Fibroblast of gingiva (primary cell): ENCODE results near the gene GOLGA8R.
"Not testable (repeated sequence)": the region's sequence is repeated elsewhere in the genome, so short reads cannot be mapped to it uniquely, and the experiment has no call there.

Source experiments
- DNase-seq: peaks from one replicate; pipeline ENCODE4 v3.0.0-alpha.2; 2011; ENCODE audit warnings: low read depth

GOLGA8R gene

GRCh38 chr15:30414160-30414559 is at the start of gene GOLGA8R:
TSS of gene GOLGA8R (minus strand) at chr15:30414260. CDS start at chr15:30414162, 98 bp downstream.
- not testable (repeated sequence) for DNase-seq

GRCh38 chr15:30463849-30464248 is 49.8 kb upstream of the GOLGA8R start:
- DNase-seq = not testable (repeated sequence)

- DNase-seq = not testable (repeated sequence)
Observed at GRCh38 chr15:30462176-30462575, 48.1 kb upstream of the GOLGA8R start.

- DNase-seq = not testable (repeated sequence)
Observed at GRCh38 chr15:30452702-30453101, 38.6 kb upstream of the GOLGA8R start.

- not testable (repeated sequence) for DNase-seq
Observed at GRCh38 chr15:30438348-30438747, 24.3 kb upstream of the GOLGA8R start.

GRCh38 chr15:30435878-30436277 is 21.8 kb upstream of the GOLGA8R start:
- not testable (repeated sequence) for DNase-seq

- not testable (repeated sequence) for DNase-seq
Observed at GRCh38 chr15:30420723-30421122, 6.7 kb upstream of the GOLGA8R start.

GRCh38 chr15:30407636-30408035 is 6.4 kb downstream of the GOLGA8R start:
- DNase-seq = not testable (repeated sequence)

GRCh38 chr15:30398988-30399387 is 15.1 kb downstream of the GOLGA8R start:
- not testable (repeated sequence) for DNase-seq

GRCh38 chr15:30393664-30393991 is 20.4 kb downstream of the GOLGA8R start:
- not testable (repeated sequence) for DNase-seq

- DNase-seq = not testable (repeated sequence)
Observed at GRCh38 chr15:30392766-30393663, 21.0 kb downstream of the GOLGA8R start, which contains the start of gene CHRFAM7A. TSS of gene CHRFAM7A (minus strand) at chr15:30393540. CDS start at chr15:30383351, 10,189 bp downstream.

- DNase-seq = not testable (repeated sequence)
Observed at GRCh38 chr15:30386318-30386887, 27.7 kb downstream of the GOLGA8R start.

- not testable (repeated sequence) for DNase-seq
Observed at GRCh38 chr15:30377082-30377413, 37.0 kb downstream of the GOLGA8R start.

- not testable (repeated sequence) for DNase-seq
Observed at GRCh38 chr15:30376375-30377081, 37.5 kb downstream of the GOLGA8R start.

- peak; percentile 2 for DNase-seq
Observed at GRCh38 chr15:30375872-30376271, 38.2 kb downstream of the GOLGA8R start.

- not testable (repeated sequence) for DNase-seq
Observed at GRCh38 chr15:30374862-30375261, 39.2 kb downstream of the GOLGA8R start.

GRCh38 chr15:30368271-30368670 is 45.8 kb downstream of the GOLGA8R start:
- DNase-seq = not testable (repeated sequence)

GRCh38 chr15:30367246-30367645 is 46.8 kb downstream of the GOLGA8R start:
- DNase-seq = not testable (repeated sequence)

GRCh38 chr15:30361404-30361803 is 52.7 kb downstream of the GOLGA8R start:
- not testable (repeated sequence) for DNase-seq

- DNase-seq = not testable (repeated sequence)
Observed at GRCh38 chr15:30360990-30361389, 53.1 kb downstream of the GOLGA8R start.

- not testable (repeated sequence) for DNase-seq
Observed at GRCh38 chr15:30355043-30355442, 59.0 kb downstream of the GOLGA8R start.
